HG03342 (cell line): ENCODE data around the gene RALGPS1.

Source experiments
- ATAC-seq: cut with Tn5 transposase; IDR thresholded peaks from one replicate; pipeline ENCODE4 v1.9.1; 2021; ENCODE audit warnings: mild to moderate bottlenecking, moderate library complexity; ENCODE audit not compliant: unreplicated experiment

The RALGPS1 gene

DNA sequence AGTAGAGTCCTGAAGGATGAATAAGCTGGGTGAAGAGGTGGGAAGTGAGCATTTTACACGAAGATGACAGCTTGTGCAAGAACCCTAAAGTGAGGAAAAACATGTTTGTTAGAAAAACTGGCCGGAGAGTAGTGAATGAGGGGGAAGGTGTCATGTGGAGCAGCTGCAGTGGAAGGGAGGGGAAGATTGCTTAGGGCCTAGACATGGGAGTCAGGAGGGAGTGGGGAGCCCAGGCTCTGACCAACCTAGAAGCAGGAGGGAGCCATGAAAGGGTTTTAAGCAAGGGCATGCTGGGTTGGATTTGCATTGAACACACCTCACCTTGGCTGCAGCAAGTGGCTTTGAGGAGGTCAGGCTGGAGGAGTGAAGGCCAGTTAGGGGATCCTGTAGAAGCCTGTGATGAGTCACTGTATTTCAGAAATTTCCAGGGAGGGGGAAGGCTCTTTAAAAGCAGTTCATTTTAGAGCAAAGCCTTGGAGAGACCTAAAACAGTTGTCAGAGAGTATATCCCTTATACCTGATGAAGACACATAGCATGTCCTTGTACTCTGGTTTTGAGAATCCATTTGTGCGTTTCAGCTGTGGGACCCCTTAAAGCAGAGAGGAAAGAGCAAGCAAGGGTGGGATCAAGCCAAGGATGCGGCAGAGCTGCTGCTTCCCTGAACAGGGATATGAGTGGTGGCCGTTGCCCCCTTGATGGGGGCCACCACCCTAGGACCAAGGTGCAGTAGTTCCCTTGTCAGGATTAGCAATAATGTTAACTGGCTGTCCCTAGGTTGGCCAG is 162.5 kb downstream of the RALGPS1 start:
- ATAC-seq: no peak

- ATAC-seq: no peak
Measured at GRCh38 chr9:127077644-127077946, 163.0 kb downstream of the RALGPS1 start.

DNA sequence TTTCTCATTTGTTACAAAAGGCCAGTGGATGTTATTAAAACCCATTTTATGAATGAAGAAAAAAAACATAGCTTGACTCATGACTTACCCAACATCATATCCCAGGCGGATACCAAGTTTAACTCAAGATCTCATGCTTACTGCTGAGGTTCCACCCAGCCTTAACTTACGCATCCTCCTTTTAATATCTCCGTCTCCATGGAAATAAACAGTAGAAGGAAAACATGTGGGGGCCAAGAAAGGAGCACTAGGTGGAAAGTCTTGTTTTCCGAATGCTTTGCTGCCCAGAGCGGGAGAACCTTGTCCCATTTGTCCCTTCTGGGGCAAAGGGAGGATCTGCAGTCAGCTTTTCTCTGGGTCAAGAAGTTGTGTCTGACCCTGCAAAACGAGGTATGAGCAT is 163.8 kb downstream of the RALGPS1 start:
- no peak for ATAC-seq

DNA sequence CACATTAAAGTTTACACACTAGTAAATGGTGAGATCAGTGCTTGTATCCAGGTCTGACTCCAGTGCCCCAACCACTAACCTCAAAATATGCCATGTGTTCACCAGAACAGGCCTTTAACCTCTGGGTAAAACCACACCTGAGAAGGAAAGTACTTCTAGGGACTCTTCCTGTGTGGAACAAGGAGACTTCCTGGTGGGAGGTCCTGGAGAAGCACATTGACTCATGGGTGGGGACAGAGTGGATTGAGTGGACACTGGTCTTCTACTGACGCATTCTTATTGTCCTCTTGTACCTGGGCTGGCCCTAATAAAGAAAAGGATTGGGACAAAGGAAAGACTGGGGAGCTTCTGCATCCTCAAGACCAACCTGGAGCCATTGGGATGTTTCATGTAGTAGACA is 164.4 kb downstream of the RALGPS1 start:
- ATAC-seq: no peak

GRCh38 chr9:127079446-127080140 is 165.0 kb downstream of the RALGPS1 start:
- ATAC-seq: no peak

DNA sequence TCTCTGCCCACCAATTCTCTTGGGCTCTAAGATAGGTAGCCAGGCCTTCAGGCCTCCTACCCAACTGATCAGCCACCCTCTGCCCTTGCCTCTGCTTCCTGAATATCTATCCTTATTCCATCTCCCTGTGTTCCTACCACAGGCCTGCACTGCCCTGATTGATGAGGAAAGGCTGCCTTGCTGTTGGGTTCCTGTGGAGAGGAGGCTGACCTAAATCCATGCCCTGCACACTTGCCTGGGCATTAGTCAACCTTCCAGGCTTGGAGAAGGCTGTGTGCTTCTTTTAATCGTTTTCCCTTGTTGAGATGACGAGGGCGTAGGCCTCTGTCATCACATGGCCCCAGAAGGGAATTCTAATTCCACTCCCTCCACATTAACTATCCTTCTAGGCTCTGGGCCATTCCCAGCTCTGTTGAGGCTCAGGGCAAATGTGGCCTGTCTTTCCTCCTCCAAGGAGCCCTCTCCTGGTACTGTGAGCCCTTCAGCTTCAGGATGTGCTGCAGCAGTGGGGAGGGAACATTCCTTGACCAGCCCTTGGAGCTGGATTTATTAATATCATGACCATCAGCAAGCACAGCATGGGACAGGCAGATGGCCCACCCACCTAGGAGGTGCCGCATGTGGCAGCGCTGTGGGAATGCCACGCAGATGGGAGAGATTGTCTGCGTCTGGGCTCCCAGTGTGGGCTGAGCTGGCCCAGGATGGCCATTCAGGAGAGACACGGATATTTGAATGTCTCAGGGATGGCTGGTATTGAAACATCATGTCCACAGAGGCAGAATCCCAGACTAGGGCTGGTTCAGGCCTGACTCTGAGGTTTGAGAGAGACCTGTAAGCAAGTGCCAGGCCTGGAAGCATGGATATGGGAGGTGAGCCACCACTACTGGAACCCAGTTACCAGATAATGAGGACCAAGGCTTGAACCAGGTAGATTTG is 166.9 kb downstream of the RALGPS1 start:
- no peak for ATAC-seq

GRCh38 chr9:127083138-127083980 is 168.8 kb downstream of the RALGPS1 start:
- ATAC-seq: no peak

- no peak for ATAC-seq
Measured at GRCh38 chr9:127084076-127085039, 169.8 kb downstream of the RALGPS1 start.

- no peak for ATAC-seq
Measured at GRCh38 chr9:127085186-127085585, 170.6 kb downstream of the RALGPS1 start.

DNA sequence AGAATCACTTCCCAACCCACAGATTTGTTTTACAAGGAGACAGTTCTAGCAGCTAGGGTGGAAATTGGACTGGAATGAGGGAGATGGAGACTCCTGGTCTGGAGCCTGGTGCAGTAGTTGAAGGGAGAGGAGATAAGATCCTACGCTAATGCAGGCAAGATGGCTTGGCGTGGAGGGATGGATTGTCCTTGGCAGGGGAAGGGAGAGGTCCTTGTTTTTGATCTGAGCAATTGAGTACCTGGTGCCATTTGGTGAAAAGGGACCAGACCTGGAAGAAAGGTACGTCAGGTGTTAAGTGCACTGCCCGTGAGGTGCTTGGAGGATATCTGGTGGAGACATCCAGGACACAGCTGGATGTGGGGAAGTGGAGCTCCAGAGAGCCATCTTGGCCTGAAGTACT is 172.2 kb downstream of the RALGPS1 start:
- no peak for ATAC-seq

- ATAC-seq: no peak
Measured at GRCh38 chr9:127087411-127087810, 172.8 kb downstream of the RALGPS1 start.

GRCh38 chr9:127087836-127088235 is 173.3 kb downstream of the RALGPS1 start:
- no peak for ATAC-seq

GRCh38 chr9:127088724-127089615 is 174.4 kb downstream of the RALGPS1 start:
- no peak for ATAC-seq

DNA sequence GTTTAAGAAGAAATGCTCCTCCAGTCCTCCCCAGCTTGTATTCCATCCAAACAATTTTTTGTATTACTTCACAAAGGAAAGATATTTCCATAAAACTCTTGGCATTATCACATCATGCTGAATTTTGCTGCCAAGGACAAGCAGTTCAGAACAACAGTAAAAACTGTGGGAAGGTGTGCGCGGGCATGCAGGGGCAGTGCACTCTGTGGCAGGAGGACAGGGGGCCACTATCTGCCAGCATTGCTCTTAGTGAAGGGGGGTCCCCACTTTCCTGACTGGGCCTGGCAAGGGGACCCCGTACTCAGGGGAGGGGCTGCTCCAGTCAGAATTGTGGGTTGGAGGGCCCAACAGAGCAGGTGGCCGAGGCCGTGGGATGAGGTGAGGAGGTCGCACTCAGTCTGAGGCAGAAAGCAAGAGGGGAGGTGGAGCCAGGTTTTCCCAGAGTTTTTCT is 175.1 kb downstream of the RALGPS1 start:
- no peak for ATAC-seq

- ATAC-seq: no peak
Measured at GRCh38 chr9:127090341-127090985, 175.9 kb downstream of the RALGPS1 start.

DNA sequence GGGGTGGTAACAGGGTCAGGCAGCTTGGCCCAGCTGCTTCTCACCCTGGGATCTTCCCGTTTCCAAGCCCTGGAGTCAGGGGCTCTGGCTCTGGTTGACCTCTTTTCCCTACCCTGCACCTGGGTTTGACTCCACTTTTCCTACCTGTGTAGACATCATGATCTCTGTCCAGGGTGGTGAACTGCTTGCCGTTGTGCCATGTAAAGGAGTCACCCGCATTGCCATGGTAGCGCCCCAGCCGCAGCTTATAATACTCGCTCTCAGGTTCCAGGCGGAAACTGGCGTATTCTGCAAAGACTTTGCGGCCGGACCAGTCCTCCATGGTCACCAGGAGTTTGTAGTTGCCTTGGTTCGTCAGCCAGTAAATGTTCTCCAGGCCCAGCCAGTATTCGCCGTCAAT is 176.9 kb downstream of the RALGPS1 start:
- no peak for ATAC-seq

- no peak for ATAC-seq
Measured at GRCh38 chr9:127092041-127092608, 177.5 kb downstream of the RALGPS1 start.
